HG03457 (cell line): ENCODE measurements around the gene MGME1.

Experiments used
- ATAC-seq: cut with Tn5 transposase; IDR thresholded peaks from one replicate; pipeline ENCODE4 v1.9.1; 2021; ENCODE audit warnings: moderate number of reproducible peaks; ENCODE audit not compliant: unreplicated experiment

MGME1 gene

DNA sequence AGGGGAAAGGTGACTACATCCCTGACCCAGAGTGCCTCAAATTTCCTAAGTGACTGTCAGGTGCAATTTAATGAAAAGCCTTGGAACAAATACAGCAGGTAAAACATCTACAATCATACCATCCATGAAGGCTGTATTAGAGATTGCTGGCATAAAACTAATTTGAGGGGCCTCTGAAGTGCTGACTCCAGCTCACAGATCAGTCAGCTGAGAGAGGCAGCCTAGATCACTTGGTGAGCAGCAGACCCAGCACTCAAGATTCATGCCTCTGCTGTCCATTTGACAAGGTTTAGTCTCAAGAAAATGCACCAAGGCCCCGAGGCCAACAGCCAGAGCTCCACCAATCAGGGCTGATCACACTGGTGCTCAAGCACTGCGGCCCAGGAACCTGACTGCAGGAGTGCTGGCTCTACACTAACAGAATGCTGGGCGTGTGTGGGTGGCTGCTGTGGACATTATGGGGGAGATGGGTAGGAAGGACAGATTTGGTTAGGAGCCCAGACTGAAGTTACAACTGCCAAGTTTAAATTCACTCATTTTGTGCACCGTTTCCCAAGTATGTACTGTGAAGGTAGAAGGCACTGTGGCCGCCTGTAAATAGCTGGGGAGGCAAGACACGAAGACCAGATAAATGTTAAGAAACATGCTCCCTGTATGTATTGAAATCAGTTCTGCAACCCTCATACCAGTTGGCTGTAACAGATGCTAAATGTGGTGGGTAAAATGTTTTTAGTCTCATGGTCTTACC, 28.4 kb upstream of the MGME1 start:
- ATAC-seq, result no peak

DNA sequence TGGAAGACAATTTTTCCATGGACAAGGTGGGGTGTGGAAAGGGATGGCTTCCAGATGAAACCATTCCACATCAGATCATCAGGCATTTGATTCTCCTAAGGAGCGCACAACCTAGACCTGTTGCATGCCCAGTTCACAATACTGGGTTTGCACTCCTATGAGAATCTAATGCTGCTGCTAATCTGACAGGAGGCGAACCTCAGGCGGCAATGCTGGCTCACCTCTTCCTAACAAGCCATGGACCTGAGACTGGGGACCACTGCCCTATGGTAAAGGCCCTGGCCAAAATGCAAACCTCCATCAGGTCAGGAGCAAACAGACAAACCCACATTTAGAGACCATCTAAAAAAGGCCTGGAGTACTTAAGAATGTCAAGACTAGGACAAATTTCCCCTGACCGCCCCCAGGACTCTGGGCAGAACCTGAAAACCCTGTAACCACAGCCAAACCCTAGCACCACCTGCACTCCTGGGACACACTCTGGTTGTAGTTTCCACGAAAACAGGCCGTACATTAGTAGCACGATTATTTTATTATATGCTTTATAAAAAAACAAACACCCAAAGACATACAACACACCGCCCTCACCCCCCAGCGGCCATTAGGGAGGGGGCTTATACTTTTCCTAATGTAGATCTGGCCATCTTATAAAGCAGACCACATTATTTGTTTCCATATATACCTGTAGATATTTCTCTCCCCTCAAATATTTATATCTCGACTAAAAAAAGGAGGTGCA, 27.6 kb upstream of the MGME1 start:
- no peak for ATAC-seq

DNA sequence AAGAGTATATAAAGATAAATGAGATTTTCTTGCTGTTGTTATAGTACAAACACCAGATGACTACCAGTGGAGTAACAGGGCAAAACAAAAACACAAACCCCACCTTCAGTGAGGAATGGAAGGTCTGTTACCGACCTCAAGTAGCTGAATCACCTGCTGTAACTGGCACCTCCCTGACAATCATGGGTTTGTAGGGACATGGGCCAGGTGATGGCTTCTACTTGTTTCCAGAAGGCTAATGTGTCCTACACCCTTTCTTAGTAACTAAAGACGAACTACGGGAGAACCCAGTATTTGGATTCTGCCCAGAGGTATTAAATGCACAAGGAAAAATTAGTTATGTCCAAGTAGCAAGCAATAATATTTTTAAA, 27.0 kb upstream of the MGME1 start:
- no peak for ATAC-seq

DNA sequence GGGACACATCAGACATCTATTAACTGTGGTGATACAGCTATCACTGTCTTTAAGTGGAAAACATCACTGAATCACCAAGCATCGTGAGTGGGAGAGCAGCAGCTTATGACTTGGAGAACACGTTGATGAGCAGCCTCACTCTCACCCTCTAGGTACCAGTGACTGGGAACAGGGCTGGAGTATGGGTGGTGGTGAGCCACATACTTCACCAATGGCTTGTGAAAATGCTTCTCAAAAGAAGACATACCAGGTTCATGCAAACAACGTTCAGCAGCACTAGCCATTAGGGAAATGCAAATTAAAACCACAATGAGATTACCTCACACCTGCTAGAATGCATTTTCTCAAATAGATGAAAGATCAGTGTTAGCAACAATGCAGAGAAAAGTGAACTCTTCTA, 25.5 kb upstream of the MGME1 start:
- ATAC-seq, result peak; percentile 62

DNA sequence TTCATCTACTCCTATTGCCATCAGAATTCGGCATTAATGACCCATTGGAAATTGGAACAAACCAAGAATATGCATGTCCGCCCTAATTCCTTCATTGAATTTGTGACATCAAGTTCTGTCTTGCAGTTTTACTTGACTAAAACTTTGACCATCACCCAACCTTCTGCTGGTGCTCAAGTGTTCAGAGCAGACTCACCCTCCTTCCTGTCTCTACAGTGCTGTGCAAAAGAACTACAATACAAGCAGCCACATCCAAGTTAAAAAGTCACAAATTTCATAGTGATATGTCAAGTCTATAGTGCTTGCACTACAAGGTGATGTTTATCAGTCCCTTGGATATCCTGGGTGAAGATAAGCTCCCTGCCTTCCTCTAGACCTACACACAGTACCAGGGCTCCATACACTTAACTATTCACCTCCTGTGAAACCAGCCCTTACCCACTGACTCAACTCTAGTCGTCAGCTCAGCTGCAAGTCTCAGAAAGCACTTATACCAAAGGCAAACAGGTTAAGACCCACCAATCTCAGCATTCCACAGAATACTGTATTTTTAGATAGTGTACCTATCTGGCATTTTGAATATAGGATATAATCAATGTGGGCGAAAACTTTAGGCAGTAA, 23.9 kb upstream of the MGME1 start:
- ATAC-seq, result no peak

DNA sequence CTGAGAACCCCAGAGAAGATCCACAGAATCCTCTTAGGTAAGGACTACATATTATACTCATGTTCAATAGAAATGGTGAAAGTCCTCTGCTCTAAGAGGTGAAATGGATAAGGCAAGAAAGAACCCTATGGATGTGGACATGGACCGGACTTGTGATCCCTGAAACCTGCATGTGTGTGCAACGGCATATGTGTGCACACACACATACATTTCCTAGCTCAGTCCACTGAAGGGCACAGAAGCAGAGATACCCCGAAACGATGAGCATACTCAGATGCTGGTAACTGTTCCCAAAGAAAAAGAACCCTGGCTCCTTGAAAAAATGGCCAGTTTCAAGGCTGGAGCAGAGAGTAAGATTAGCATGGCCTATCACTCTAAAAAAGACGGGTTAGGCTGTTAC, 22.8 kb upstream of the MGME1 start:
- ATAC-seq, result no peak

DNA sequence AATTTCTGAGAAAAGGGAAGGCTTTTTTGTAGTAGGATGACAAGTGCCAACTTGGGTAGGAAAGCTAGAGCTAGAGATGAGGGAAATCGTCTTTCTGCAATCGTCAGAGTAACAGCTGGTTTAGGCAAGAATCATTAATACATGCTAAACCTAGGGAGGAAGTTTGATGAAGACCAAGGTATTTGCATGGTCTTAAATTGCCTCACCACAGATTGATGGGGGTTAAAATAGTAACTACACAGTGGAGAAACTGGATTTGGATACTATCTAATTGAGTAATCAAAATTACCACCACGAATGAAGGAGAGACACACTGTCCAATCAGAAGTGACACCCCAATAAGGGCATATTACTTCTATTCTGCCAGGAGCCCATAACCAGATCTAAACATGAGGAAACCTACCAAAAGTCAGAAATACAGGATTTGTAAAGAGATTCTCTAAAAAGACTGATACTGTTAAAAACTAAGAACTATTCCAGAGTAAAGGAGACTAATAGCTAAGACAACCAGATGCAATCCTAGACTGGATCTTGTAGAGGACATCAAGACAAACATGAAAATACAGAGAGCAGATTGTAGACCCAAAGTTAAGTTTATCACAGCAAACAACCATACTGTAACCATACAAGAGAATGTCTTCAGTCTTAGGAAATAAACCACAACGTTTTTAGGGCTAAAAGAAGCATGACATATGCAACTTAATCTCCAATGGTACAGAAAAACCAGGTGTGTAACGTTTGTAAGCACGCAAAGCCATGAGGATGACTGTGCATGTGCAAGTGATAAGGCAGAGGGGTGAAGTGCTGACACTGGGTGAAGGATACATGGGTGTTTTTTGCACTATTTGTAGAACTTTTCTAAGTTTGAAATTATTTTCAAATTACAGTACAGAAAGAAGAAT, 22.0 kb upstream of the MGME1 start:
- ATAC-seq, result no peak

DNA sequence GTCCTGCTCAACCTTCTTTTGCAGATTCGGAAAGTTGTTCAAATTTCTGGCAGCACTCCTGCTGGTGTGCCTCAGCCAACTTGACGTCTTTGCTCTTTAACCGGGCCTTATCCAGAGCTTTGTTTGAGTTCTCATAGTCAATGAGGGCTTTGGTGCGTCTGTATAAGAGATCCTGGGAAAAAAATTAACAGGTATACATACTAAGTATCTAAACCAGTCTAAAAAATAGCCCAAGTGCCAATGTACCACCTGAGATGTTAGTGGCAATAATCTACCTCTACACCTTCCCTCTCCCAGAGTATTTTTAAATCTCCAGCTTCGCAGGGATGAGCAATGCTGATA, 21.4 kb upstream of the MGME1 start:
- no peak for ATAC-seq

DNA sequence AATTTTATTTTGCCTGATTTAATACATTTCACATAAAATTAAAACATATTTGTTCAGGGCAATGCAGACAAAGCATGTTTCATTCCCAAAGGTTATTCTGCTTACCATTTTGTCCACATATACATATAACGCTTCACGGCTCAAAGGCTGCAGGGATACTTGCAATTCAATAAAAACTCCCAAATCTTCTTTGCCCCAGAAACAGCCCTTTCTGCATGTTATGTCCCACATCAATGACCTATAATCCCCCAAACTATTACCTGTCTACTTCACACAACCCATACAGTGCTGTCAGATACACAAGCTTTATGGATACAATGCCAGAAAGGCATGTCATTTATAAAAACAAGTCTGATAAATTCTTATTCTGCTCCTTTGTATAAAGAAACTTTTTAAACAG, 20.4 kb upstream of the MGME1 start:
- ATAC-seq, result no peak

DNA sequence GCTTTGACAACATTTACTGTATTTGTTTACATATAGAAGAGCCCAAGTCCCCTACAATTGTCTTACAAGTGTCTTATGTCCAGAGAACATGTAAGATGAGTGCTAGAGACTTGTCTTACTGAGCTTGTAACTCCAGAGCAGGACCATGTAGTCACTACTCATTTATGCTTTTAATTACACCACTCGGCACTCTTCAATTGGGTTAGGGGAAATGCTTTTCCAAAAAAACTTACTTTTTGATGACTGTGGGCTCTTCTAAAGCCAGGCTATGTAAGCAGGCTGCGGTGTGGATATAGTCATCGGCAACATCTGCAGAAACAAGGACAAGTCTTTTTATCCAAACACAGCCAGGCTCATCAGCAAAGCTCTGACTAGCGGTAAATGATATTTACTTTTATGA, 18.9 kb upstream of the MGME1 start:
- no peak for ATAC-seq

DNA sequence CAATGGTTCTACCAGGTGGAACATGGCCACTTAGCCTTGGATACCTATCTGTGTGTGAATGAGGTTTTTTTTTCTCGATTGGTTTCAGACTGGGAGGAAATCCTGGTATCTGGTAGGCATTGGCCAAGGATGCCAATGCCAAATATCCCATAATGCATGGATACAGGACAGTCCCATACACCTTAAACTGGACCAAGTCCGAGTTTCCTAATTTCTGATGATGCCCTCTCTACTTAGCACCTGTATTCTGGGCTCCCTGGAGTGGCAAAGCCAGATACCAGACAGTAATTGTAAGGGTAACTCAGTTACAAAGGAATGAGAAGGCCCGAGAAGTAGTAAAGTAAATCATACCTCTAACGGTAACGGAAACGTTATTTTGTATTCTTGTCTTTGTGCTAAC, 18.1 kb upstream of the MGME1 start:
- ATAC-seq, result no peak

DNA sequence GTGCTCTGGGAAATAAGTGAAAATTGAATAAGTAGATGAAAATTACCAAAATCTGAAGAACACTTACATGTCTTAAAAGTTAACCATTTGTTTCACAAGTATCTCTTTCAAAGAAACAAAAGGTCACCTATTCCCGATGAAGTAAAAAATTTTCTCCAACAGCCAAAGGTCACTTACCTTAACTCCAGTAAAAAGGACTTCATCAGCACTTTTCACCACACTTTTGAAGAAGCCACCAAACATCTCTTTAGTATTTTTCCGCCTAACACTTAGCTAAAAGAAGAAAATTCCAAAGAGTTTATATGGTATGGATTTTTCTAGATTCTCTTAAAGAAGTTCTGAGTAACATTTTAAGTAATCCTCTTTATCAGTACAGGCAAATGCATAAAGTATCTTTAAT, 17.5 kb upstream of the MGME1 start:
- no peak for ATAC-seq

DNA sequence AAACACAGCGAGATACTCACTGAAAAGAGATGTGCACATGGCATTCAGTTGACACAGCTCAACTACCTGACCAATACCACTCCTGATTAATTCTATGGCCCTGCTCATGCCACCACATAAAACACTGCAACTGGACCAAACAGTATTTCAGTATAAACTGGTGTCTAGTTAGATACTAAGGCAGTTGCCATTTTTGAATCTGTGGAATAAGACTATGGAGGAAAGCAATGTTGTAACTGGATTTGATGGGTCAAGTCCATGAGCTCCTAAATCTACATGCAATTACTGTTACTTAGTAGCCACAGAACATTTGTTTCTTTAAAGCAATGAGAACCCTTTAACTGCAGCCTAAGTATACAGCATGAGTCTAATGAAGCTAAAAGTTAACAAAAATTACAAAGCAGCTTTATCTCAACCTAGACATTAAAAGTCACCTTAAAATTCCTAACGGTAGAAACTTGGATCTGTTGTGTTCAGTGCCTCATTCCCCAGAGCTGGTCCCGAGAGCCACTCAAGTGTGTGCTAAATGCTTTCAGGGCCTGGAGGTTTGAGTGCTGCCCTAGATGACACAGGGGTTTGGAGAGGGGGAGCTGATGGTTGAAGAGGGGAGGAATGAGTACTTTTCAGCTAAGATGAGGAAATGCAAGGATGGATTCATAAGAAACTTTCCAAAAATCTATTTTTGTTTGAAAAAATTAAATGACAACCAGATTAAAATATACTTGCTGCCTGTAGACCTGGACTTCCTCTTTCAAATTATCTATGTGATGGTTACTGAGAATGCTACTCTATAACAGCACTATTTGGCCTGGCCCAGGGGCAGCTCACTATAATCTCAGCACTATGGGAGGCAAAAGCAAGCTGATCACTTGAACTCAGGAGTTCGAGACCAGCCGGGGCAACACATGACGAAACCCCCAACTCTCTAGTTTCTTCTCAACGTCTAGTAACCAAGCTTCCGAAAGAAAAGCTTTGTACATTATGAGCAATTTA, 15.8 kb upstream of the MGME1 start:
- no peak for ATAC-seq

DNA sequence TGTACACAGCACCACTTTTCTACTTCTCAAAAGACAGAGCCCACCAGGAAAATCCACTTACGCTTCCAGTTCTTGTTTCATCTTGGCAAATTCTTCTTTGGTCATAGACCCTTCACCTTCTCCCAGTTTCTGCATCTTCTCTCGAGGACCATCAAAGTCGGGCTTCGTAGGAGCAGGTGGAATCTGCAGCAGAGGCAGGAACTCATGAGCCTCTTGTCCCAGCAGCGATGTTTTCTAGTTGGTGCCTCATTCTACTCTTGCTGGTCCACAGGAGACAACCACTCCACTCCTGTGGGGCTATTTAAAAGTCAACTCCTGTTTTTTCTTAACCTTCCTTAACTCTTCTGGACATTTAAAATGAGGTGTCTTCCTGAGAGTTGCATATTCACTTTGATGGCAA, 14.9 kb upstream of the MGME1 start:
- ATAC-seq, result no peak

DNA sequence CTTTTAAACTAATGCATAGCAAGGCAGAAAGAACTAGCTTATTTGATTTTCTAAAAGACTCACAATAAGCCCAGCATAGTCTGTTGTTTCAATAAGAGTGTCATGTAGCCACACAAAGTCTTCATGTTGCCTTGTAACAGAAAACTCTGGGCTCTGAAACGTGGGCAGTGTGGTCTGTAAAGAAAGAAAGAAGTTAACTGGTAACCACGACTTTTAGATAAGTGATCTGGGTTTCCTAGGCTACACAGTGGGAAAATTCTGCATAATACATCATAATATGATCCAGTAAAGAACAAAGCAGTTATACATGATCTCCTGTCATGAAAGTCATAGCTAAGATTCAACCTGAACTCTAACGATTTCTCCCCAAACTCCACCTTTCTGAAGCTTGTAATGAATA, 13.5 kb upstream of the MGME1 start:
- ATAC-seq, result no peak

DNA sequence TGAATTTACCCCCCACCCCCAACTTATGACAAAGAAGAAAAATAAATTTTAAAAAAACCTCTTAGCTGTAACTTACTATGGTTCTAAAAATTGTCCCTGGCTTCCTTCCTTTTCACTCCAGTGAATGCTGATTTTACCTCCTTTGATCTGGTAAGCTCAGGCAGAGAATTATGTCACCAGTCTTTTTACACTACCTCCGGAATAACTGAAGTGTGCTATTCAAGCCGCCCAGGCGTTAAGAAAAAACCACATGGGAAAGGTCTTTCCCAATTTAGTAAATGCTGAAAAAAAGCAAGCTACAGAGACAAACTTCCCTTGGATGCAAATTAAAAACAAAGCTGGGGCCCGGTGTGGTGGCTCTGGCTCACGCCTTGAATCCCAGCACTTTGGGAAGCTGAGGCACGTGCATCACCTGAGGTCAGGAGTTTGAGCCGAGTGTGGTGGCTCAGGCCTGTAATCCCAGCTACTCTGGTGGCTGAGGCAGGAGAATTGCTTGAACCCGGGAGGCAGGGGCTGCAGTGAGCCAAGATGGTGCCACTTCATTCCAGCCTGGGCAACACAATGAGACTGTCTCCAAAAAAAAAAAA, 12.6 kb upstream of the MGME1 start:
- ATAC-seq, result no peak

DNA sequence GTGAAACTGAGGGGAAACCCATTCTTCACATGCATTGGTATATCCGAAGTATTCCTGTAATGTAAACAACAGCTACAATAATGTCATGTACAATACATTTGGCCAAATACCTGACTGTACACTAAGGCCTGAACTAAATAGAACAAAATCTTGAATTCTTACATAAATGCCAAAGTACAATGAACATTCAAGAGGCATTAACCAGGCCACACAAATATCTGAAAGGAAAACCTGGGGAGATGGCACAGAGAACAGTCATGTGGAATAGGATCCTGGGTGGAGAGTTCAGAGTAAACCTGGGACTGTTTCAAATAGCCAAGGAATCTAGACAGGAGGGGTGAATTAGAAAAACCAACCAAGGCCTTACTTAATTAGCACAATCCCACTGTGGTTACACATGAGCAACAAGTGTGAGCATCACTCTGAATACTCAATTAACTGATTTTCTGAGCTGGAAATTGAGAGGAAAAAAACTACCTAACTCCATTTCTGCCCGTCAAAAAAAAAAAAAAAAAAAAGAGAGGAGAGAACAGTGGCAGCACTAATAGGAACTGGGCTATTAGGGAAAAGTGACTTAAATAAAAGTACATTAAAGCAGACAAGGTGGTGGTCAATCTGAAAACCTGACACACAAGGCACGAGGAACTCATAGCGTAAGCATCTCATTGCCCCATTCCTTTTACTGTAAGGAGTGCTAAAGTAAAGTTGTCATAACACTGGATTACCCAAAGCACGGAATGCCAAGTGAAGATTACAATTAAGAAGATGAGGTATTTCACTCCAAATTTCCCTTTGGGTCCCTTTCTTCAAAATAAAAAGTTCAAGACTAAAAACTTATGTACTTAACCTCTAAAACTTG, 11.1 kb upstream of the MGME1 start:
- ATAC-seq, result no peak

DNA sequence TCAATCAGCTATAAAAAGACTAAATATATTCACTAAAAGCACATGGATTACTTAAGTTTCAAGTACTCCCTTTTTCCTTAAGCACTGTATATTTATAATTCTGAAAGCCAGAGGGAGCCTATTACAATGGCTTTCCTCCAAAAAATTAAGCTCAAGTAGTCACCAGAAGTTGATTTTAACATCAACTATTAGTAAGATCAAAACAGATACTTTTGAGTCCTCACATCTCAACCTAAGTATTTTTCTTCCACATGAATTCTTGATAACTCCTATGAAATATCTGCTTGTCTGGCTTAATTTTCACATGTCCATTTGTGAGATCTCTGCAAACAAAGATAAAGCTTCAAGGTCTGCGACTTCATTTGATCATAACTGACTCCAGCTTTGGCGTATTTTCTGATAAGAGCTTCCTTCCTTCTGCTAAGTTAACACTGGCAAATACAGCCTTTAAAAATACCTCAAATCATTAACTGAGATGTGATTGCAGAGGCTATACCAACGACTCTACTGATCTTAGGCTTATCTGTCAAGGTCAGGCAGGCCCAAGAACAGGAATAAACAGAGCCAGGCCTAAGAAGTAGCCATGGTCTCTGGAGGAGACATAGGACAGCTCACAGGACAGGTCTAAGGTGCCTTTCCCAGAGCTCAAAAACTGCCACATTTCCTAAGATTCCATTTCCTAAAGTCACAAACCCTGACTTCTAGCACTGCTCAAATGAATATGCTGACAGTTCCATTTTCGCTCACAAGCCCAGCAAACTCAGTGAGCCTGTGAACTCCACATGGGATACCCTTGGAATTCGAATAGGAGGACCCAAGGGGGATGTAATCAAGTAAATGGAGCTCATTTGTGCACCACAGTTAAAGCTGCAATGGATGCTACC, 10.2 kb upstream of the MGME1 start:
- no peak for ATAC-seq
